HG02798 (cell line): ENCODE measurements around the gene CUEDC1.

Experiments
- ATAC-seq: cut with Tn5 transposase; IDR thresholded peaks from one replicate; pipeline ENCODE4 v1.9.1; 2021; ENCODE audit warnings: mild to moderate bottlenecking; ENCODE audit not compliant: unreplicated experiment, poor library complexity

Gene CUEDC1

DNA sequence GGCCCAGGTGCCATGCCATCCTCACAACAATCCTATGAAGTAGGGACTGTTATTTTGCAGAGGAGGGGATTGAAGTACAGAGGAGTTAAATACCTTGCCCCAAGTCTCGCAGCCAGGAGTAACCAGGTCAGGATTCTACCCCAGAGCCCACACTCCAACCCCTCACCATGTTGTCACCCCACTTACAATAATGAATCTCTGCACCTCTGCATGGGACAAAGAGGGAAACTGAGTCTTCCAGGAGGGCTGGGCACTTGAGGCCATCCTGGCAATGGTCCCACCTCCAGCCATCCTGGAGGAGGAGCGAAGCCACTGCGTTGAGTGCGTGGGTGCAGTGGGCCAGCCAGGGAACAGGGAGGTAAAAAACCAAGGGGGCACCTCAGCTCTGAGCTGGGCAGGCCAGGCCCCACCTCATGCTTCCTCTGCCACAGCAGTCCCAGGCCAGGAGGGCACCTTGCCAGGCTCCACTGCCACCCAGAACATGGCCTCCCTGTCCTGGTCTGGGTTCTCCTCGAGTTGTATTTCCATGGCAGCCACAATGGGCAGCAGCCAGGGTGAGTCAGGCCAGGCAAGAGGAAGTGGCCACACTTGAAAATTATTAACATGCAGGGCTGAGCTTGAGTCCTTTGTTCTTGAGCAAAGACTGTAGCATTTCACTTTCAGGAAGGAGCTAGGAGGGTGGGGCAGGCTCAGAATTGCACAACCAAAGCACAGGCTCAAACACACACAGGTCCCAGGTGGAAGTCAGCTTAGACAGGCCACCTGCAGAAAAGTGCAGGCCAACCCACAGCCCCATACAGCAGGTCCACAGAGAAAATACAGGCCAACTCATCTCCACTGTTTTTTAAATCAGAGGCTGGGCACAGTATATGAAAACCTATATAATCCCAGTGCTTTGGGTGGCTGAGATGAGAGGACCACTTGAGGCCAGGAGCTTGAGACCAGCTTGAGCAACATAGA, 52.1 kb downstream of the CUEDC1 start:
- peak; percentile 56 for ATAC-seq

- ATAC-seq, result peak; percentile 61
These were observed 53.0 kb downstream of the CUEDC1 start for GRCh38 chr17:57902117-57902799.

- no peak for ATAC-seq
These were observed 54.0 kb downstream of the CUEDC1 start for GRCh38 chr17:57900991-57901743.

- no peak for ATAC-seq
These were observed 55.4 kb downstream of the CUEDC1 start for GRCh38 chr17:57899822-57900221.

GRCh38 chr17:57899391-57899790, 55.8 kb downstream of the CUEDC1 start:
- ATAC-seq, result no peak

- no peak for ATAC-seq
These were observed 56.5 kb downstream of the CUEDC1 start for GRCh38 chr17:57898487-57899311.

GRCh38 chr17:57895382-57896060, 59.7 kb downstream of the CUEDC1 start:
- no peak for ATAC-seq

GRCh38 chr17:57894848-57895247, 60.4 kb downstream of the CUEDC1 start:
- ATAC-seq, result no peak

GRCh38 chr17:57892820-57893595, 62.2 kb downstream of the CUEDC1 start:
- ATAC-seq, result no peak

- peak; percentile 62 for ATAC-seq
These were observed 62.9 kb downstream of the CUEDC1 start for GRCh38 chr17:57892146-57892819.

DNA sequence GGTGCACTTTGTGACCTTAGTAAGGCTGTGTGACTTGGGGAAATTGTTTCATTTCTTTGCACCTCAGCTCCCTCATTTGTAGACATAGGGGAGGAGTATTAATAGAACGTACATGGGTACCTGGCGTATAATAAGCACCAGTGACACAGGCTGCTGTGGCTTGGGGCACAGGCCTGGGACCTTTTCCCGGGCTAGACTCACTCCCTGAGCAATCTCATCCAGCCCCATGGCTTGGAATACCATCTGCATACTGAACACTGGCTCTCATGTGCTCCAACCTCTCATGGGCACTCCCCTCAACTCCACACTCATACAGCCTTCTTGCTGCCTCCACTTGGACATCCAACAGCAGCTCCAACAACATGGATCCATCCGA, 64.4 kb downstream of the CUEDC1 start:
- no peak for ATAC-seq

- no peak for ATAC-seq
These were observed 65.0 kb downstream of the CUEDC1 start for GRCh38 chr17:57889892-57890856.

- no peak for ATAC-seq
These were observed 66.0 kb downstream of the CUEDC1 start for GRCh38 chr17:57889252-57889651.

DNA sequence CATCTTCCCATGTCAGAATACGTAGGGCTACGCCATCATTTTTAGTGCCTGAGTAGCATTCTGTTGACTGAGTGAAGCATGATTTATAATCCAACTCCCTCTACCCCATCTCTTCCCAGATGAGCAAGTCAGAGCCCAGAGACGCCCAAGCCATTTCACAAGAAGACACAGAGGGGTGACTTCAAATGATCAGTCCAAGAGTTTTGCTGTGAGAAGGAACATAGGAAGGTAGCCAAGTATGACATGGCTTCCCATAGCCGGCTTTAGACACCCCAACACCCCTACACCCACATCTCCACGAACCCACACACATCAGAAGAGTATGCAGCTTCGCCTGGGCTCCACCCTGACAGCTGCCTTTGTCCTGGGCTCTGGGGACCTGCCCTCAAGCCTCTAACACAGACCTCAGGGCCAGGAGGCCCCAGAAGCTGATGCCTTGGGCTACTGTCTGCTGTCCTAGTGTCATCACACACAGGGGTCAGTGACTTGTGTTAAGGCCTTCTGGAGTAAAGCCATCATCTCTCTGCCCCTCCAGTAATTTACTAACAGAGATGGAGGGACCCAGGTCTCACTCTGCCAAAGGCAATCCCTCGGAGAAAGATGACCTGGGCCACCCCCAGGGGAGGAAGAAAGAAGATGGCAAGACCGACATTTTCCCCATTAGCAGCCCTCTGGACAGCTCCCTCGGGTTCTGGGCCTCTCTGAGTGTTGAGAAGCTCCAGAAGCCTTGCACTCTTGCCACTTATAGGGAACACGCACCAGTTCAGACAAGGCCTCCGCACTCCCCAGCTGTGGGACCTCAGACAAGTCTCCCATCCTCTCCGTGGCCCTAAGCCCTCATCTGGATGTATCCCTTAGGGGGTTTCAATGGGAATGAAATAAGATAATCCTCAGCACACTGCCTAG, 66.6 kb downstream of the CUEDC1 start:
- no peak for ATAC-seq

- ATAC-seq, result no peak
These were observed 68.1 kb downstream of the CUEDC1 start for GRCh38 chr17:57887161-57887560.

- ATAC-seq, result no peak
These were observed 69.2 kb downstream of the CUEDC1 start for GRCh38 chr17:57886020-57886419.
